H1 (cell line): ENCODE measurements around the gene CPA1. TPM values are rescaled to one million over a fixed set of nuclear protein-coding genes. Genes with fewer than 3 reads are reported as not detected.

Source experiments
- CTCF ChIA-PET: fragments of 300-600 bp; sonication (Branson Sonifier 250); formaldehyde crosslinking; loops from one replicate; lab custom pipeline; 2021; ENCODE audit not compliant: partially characterized antibody; lab: Charles Lee
- POLR2A ChIA-PET: fragments of 300-600 bp; sonication (Branson Sonifier 250); formaldehyde crosslinking; loops from one replicate; lab custom pipeline; 2021; ENCODE audit warnings: inconsistent platforms; ENCODE audit not compliant: partially characterized antibody; lab: Charles Lee
- DNase-seq, 2 experiments: peaks; one replicate each; pipeline versions ENCODE4 v3.0.0 to v3.0.0-alpha.2; 2010 to 2022; ENCODE audit warnings: low spot score in 2 of 2, low read depth in 1 of 2, mixed read lengths in 1 of 2
- FAIRE-seq: peaks from 2 replicates; lab custom pipeline; 2011; peaks lifted over from hg19 to GRCh38; lab: Jason Lieb, UNC
- H2AFZ ChIP-seq: 2 replicates; pipeline ENCODE4 v1.8.1; 2012; ENCODE audit warnings: low read length, inconsistent platforms
- H2AK5ac ChIP-seq: 2 replicates; pipeline ENCODE4 v1.6.1; 2013; ENCODE audit warnings: low read depth, low read length
- H2BK120ac ChIP-seq: replicated peaks from 2 replicates; pipeline ENCODE3; 2013; ENCODE audit warnings: low read depth, low read length, inconsistent platforms
- H2BK12ac ChIP-seq: 2 replicates; pipeline ENCODE4 v1.6.1; 2013; ENCODE audit warnings: low read depth, low read length
- H2BK15ac ChIP-seq: 2 replicates; pipeline ENCODE4 v1.6.1; 2013; ENCODE audit warnings: low read length
- H2BK20ac ChIP-seq: 2 replicates; pipeline ENCODE4 v1.6.1; 2013; ENCODE audit warnings: low read length
- H2BK5ac ChIP-seq: 2 replicates; pipeline ENCODE4 v1.6.1; 2013; ENCODE audit warnings: low read depth, low read length
- H3K14ac ChIP-seq: 2 replicates; pipeline ENCODE4 v1.6.1; 2013; ENCODE audit warnings: inconsistent platforms; ENCODE audit not compliant: insufficient read length
- H3K18ac ChIP-seq: 2 replicates; pipeline ENCODE4 v1.6.1; 2013; ENCODE audit warnings: low read length; ENCODE audit errors: extremely low read depth
- H3K23ac ChIP-seq: 2 replicates; pipeline ENCODE4 v1.6.1; 2013; ENCODE audit warnings: inconsistent platforms; ENCODE audit not compliant: insufficient read length
- H3K23me2 ChIP-seq: 2 replicates; pipeline ENCODE4 v1.6.1; 2013; ENCODE audit warnings: low read depth, low read length
- H3K27ac ChIP-seq: 2 replicates; pipeline ENCODE4 v1.6.1; 2011; ENCODE audit warnings: low read depth, low read length, inconsistent platforms
- H3K27me3 ChIP-seq, 4 experiments: replicated peaks in 1 of 4; 1 replicate in 1 of 4; 2 replicates in 3 of 4; pipeline versions ENCODE4 v1.6.1 to v1.8.1; 2011 to 2013; ENCODE audit warnings: low read length in 3 of 4, mild to moderate bottlenecking in 3 of 4, inconsistent platforms in 2 of 4, mixed read lengths in 2 of 4, moderate library complexity in 1 of 4; ENCODE audit not compliant: control insufficient read depth in 3 of 4, insufficient read depth in 3 of 4; ENCODE audit errors: extremely low read depth in 1 of 4
- H3K36me3 ChIP-seq, 4 experiments: 2 replicates each; pipeline versions ENCODE4 v1.6.1 to v1.8.1; 2011 to 2013; ENCODE audit warnings: mild to moderate bottlenecking in 4 of 4, low read length in 3 of 4, moderate library complexity in 2 of 4, control low read depth in 1 of 4, inconsistent platforms in 1 of 4; ENCODE audit not compliant: insufficient read depth in 4 of 4, control insufficient read depth in 2 of 4
- H3K4ac ChIP-seq: replicated peaks from 2 replicates; pipeline ENCODE3; 2013; ENCODE audit warnings: low read length, low read depth, mixed read lengths, inconsistent platforms; ENCODE audit not compliant: insufficient read length
- H3K4me1 ChIP-seq, 4 experiments: replicated peaks in 1 of 4; 1 replicate in 1 of 4; 2 replicates in 3 of 4; pipeline versions ENCODE4 v1.6.1 to v1.8.1; 2011 to 2013; ENCODE audit warnings: low read length in 3 of 4, inconsistent platforms in 2 of 4, mixed read lengths in 1 of 4; ENCODE audit not compliant: insufficient read depth in 4 of 4, control insufficient read depth in 3 of 4
- H3K4me2 ChIP-seq, 2 experiments: 2 replicates each; pipeline versions ENCODE4 v1.6.1 to v1.8.1; 2011 to 2013; ENCODE audit warnings: low read depth in 2 of 2, low read length in 2 of 2, control low read depth in 1 of 2, inconsistent platforms in 1 of 2, mild to moderate bottlenecking in 1 of 2; ENCODE audit not compliant: insufficient read depth in 1 of 2
- H3K4me3 ChIP-seq, 4 experiments: fragments of 200-600, 300-600 bp in 1 of 4; sonication (generic), shearing (Covaris generic), sonication (Bioruptor Twin) in 1 of 4; 2 replicates each; pipeline versions ENCODE4 v1.5.1 to v1.8.1; 2011 to 2016; ENCODE audit warnings: low read length in 4 of 4, low read depth in 3 of 4, control low read depth in 2 of 4, inconsistent platforms in 2 of 4, mild to moderate bottlenecking in 2 of 4, mixed read lengths in 1 of 4, moderate library complexity in 1 of 4; ENCODE audit not compliant: insufficient read depth in 2 of 4; ENCODE audit errors: extremely low read depth in 1 of 4
- H3K56ac ChIP-seq: replicated peaks from 2 replicates; pipeline ENCODE3; 2013; ENCODE audit warnings: low read depth, mild to moderate bottlenecking, mixed read lengths, low read length, inconsistent platforms; ENCODE audit not compliant: insufficient read length
- H3K79me1 ChIP-seq: 2 replicates; pipeline ENCODE4 v1.6.1; 2013; ENCODE audit warnings: low read depth, low read length, control low read depth
- H3K79me2 ChIP-seq, 2 experiments: 2 replicates each; pipeline versions ENCODE4 v1.6.1 to v1.8.1; 2012 to 2013; ENCODE audit warnings: low read length in 2 of 2, mild to moderate bottlenecking in 2 of 2, inconsistent platforms in 1 of 2; ENCODE audit not compliant: insufficient read depth in 2 of 2, control insufficient read depth in 1 of 2
- H3K9ac ChIP-seq, 4 experiments: replicated peaks in 1 of 4; 1 replicate in 1 of 4; 2 replicates in 3 of 4; pipeline versions ENCODE4 v1.6.1 to v1.8.1; 2011 to 2013; ENCODE audit warnings: low read depth in 3 of 4, low read length in 3 of 4, control low read depth in 2 of 4, mild to moderate bottlenecking in 2 of 4, moderate library complexity in 2 of 4, inconsistent platforms in 1 of 4; ENCODE audit errors: extremely low read depth in 1 of 4
- H3K9me3 ChIP-seq, 2 experiments: 2 replicates each; pipeline versions ENCODE4 v1.6.1 to v1.8.1; 2012 to 2013; ENCODE audit warnings: mild to moderate bottlenecking in 2 of 2, moderate library complexity in 2 of 2, control low read depth in 1 of 2, inconsistent platforms in 1 of 2, low read depth in 1 of 2, low read length in 1 of 2, mixed read lengths in 1 of 2; ENCODE audit not compliant: insufficient read depth in 2 of 2
- H4K20me1 ChIP-seq, 2 experiments: replicated peaks in 1 of 2; 2 replicates each; pipeline versions ENCODE3 to v1.8.1; 2011 to 2013; ENCODE audit warnings: inconsistent platforms in 2 of 2, low read length in 2 of 2, mild to moderate bottlenecking in 1 of 2; ENCODE audit not compliant: insufficient read depth in 2 of 2, control insufficient read depth in 1 of 2
- H4K5ac ChIP-seq: 2 replicates; pipeline ENCODE4 v1.6.1; 2013; ENCODE audit warnings: low read length, low read depth, mixed read lengths, inconsistent platforms; ENCODE audit not compliant: insufficient read length
- H4K8ac ChIP-seq: 2 replicates; pipeline ENCODE4 v1.8.0; 2013; ENCODE audit warnings: mild to moderate bottlenecking, moderate library complexity, low read length, inconsistent platforms; ENCODE audit not compliant: insufficient read depth; ENCODE audit errors: extremely low read depth
- H4K91ac ChIP-seq: replicated peaks from 2 replicates; pipeline ENCODE3; 2013; ENCODE audit warnings: low read length, mixed read lengths, inconsistent platforms; ENCODE audit not compliant: insufficient read length
- CBX8 ChIP-seq: fragments of 300-800, 300-1000 bp; sonication (generic); IDR thresholded peaks from 2 replicates; pipeline ENCODE4 v1.7.1; 2016; ENCODE audit warnings: low read depth, low read length, borderline replicate concordance
- CHD2 ChIP-seq: IDR thresholded peaks from 2 replicates; pipeline ENCODE4 v1.6.1; 2012; ENCODE audit warnings: low read length, improper control_type of control experiment
- E2F6 ChIP-seq: IDR thresholded peaks from 2 replicates; pipeline ENCODE4 v1.6.1; 2012; ENCODE audit warnings: inconsistent platforms
- GABPA ChIP-seq: IDR thresholded peaks from 2 replicates; pipeline ENCODE4 v1.6.1; 2011; ENCODE audit warnings: mild to moderate bottlenecking, low read length, moderate library complexity, borderline replicate concordance; ENCODE audit not compliant: insufficient read depth
- RBBP5 ChIP-seq: IDR thresholded peaks from 2 replicates; pipeline ENCODE4 v1.7.1; 2012; ENCODE audit warnings: low read depth, mild to moderate bottlenecking, inconsistent platforms, low read length, moderate library complexity, borderline replicate concordance
- RFX5 ChIP-seq: IDR thresholded peaks from 2 replicates; pipeline ENCODE4 v1.6.1; 2011; ENCODE audit warnings: low read depth, low read length, improper control_type of control experiment, borderline replicate concordance
- WGBS, 2 experiments: shearing (Covaris generic) in 1 of 2; methylation state at CpG; one replicate each; pipeline versions ENCODE4 v1.1.6 to v1.1.7; 2013 to 2015; ENCODE audit warnings: low lambda C conversion rate in 2 of 2, mixed read lengths in 2 of 2, inconsistent platforms in 1 of 2, low coverage in 1 of 2, missing lambda C conversion rate in 1 of 2; ENCODE audit not compliant: insufficient replicate concordance in 2 of 2, insufficient coverage in 1 of 2, insufficient read length in 1 of 2; ENCODE audit errors: extremely low coverage in 1 of 2, missing lambda C conversion rate in 1 of 2; 5-methylcytosine and 5-hydroxymethylcytosine counted together
- polyA plus RNA-seq, 7 experiments: library from polyadenylated mRNA; depleted of rRNA in 3 of 7; stranded (reverse) in 5 of 7; unstranded in 2 of 7; fragments of >200 nt in 5 of 7; fragments of 200-250 nt in 2 of 7; gene quantifications; 1 replicate in 5 of 7; 2 replicates in 1 of 7; 4 replicates in 1 of 7; pipeline versions ENCODE4 v1.2.1 to v1.2.3, GENCODE V29; 2011 to 2013; ENCODE audit warnings: missing spikeins in 2 of 7, mixed read lengths in 2 of 7
- total RNA-seq: library from RNA; stranded (reverse); fragmentation: NEBNext Ultra II Directional; extraction: Animal tissue kit (Norgen Biotek cat#: 25700); gene quantifications from 2 replicates; pipeline ENCODE4 v1.2.1, GENCODE V29; 2021

CPA1 gene
- total and polyA plus RNA-seq, 2 of the 8 experiments (the other 6 are each of a cell fraction or from before 2014, with no cell fraction given): not detected

- Histone ChIP-seq H3K4me3 (no peak overlapping the region), H3K79me1 (no peaks in the 10 kb centered on the region), H2BK15ac (no peak overlapping the region), H4K91ac (peak overlapping the region; percentile 92), H3K9me3 (no peaks in the 10 kb centered on the region), H3K14ac (no peak overlapping the region), H3K4me2 (peak overlapping the region; percentile 4 to 15; a peak in 1 of 4 replicates), H3K56ac (no peak overlapping the region), H3K9ac (no peak overlapping the region), H3K4me1 (peaks cover 0 to 13% (median 7%) of the 10 kb centered on the region in 4 experiments; a peak in 5 of 7 replicates), H4K5ac (no peak overlapping the region), H3K4ac (no peak overlapping the region), H3K23me2 (no peaks in the 10 kb centered on the region), H4K20me1 (no peaks in the 10 kb centered on the region), H3K36me3 (no peaks in the 10 kb centered on the region), H3K27me3 (no peaks in the 10 kb centered on the region), H2BK20ac (peak overlapping the region; percentile 96; the same call in 1 of the 2 replicates), H2BK5ac (peak overlapping the region; percentile 82), H3K79me2 (no peaks in the 10 kb centered on the region), H2BK12ac (peak overlapping the region; percentile 52; the same call in 1 of the 2 replicates), H3K27ac (no peak overlapping the region), H4K8ac (no peak overlapping the region), H3K23ac (no peak overlapping the region), H2AFZ (peak overlapping the region; percentile 91), H3K18ac (peak overlapping the region; percentile 64), H2AK5ac (0 out of 2 replicates have a peak overlapping the region, but pooled peaks have one; percentile 33), H2BK120ac (peak overlapping the region; percentile 82)
- DNase-seq: no peak
- 56% methylated on average over 3 of the region's 3 CpGs; no CpG with 5 or more reads in 1 of the 2 experiments for WGBS, 2 experiments
- ChIA-PET POLR2A (no interaction called here), CTCF (interaction anchor here (0.6 to 1.5 kb wide), 5 partner anchors 8 to 60 kb away, joined by 3 to 4 read pairs (median 3); no protein-coding TSS in a partner anchor)
- TF ChIP-seq RBBP5: no peak
- TF ChIP-seq GABPA: no peak
- no peak for TF ChIP-seq E2F6
- no peak for TF ChIP-seq CBX8
- TF ChIP-seq CHD2: no peak
- TF ChIP-seq RFX5: no peak
- no peak for FAIRE-seq
Measured at GRCh38 chr7:130338233-130338632, 42.1 kb upstream of the CPA1 start.
